Erythroblast (primary cell): ENCODE data around the gene SULT1C3.
"Not testable (repeated sequence)": the region's sequence is repeated elsewhere in the genome, so short reads cannot be mapped to it uniquely, and the experiment has no call there.

Experiments
- GATA1 ChIP-seq: IDR thresholded peaks from 2 replicates; pipeline ENCODE4 v1.6.1; 2011; ENCODE audit warnings: low read depth, mild to moderate bottlenecking, control low read depth, low read length, moderate library complexity
- POLR2A ChIP-seq: IDR thresholded peaks from 2 replicates; pipeline ENCODE4 v1.6.1; 2011; ENCODE audit warnings: mild to moderate bottlenecking, low read length

GRCh38 chr2:108284566-108284965, 44.8 kb downstream of the SULT1C3 start:
- not testable (repeated sequence) for TF ChIP-seq POLR2A, GATA1
